Sigmoid colon (tissue), 7 donors: Measurements from ENCODE around the gene PPP2R2C. TPM values are rescaled to one million over a fixed set of nuclear protein-coding genes. Genes with fewer than 3 reads are reported as not detected.

Experiments used
- DNase-seq: peaks from one replicate; pipeline ENCODE4 v3.0.0-alpha.2; 2019
- H3K27ac ChIP-seq, 4 donors: fragments of 200-600 bp; sonication (generic); one replicate each; pipeline ENCODE4 v1.5.1; 2016 to 2019; ENCODE audit warnings: mild to moderate bottlenecking in 1 of 4
- H3K27me3 ChIP-seq, 3 donors: fragments of 200-600 bp; sonication (generic); one replicate each; pipeline ENCODE4 v1.5.1; 2019; ENCODE audit warnings: mild to moderate bottlenecking in 1 of 3
- H3K36me3 ChIP-seq, 4 donors: fragments of 200-600 bp; sonication (generic); one replicate each; pipeline ENCODE4 v1.5.1; 2016 to 2019
- H3K4me1 ChIP-seq, 4 donors: fragments of 200-600 bp; sonication (generic); one replicate each; pipeline ENCODE4 v1.5.1; 2017 to 2019
- H3K4me3 ChIP-seq, 4 donors: fragments of 200-600 bp; sonication (generic); one replicate each; pipeline ENCODE4 v1.5.1; 2017 to 2019; ENCODE audit warnings: mild to moderate bottlenecking in 2 of 4, moderate library complexity in 1 of 4
- H3K9me3 ChIP-seq, 4 donors: fragments of 200-600 bp in 3 of 4; sonication (generic) in 3 of 4; one replicate each; pipeline versions ENCODE4 v1.5.1 to v1.6.1; 2013 to 2019
- CTCF ChIP-seq, 4 experiments: fragments of 450-650 bp in 3 of 4; fragments of 200-600 bp in 1 of 4; IDR thresholded peaks; one replicate each; pipeline ENCODE4 v1.5.1; 2016 to 2019; ENCODE audit warnings: antibody characterized with exemption in 4 of 4, mild to moderate bottlenecking in 3 of 4, moderate library complexity in 2 of 4
- EP300 ChIP-seq, 4 donors: sonication (generic); formaldehyde crosslinking; IDR thresholded peaks; one replicate each; pipeline ENCODE4 v1.6.1; 2017; ENCODE audit warnings: antibody characterized with exemption in 4 of 4
- POLR2A ChIP-seq, 2 donors: fragments of 450-650 bp; IDR thresholded peaks; one replicate each; pipeline ENCODE4 v1.6.1; 2016; ENCODE audit warnings: antibody characterized with exemption in 2 of 2, mild to moderate bottlenecking in 2 of 2, moderate library complexity in 2 of 2
- POLR2AphosphoS5 ChIP-seq, 4 donors: sonication (generic); formaldehyde crosslinking; IDR thresholded peaks; one replicate each; pipeline ENCODE4 v1.6.1; 2017; ENCODE audit warnings: antibody characterized with exemption in 4 of 4
- WGBS, 2 donors: extraction: QIAGEN DNeasy Blood & Tissue Kit; methylation state at CpG; one replicate each; pipeline ENCODE4 v1.1.7; 2013; 5-methylcytosine and 5-hydroxymethylcytosine counted together
- intact Hi-C: fragments of 100-400 bp; cut with DNase I; formaldehyde crosslinking; loops from one replicate; pipeline ENCODE4 v1.15.1; 2023
- polyA plus RNA-seq, 3 donors: library from polyadenylated mRNA; stranded (reverse); fragments of 200-250 nt; gene quantifications; one replicate each; pipeline ENCODE4 v1.2.3, GENCODE V29; 2013
- total RNA-seq, 4 donors: library from RNA; depleted of rRNA; stranded (reverse); fragments of >200 nt; gene quantifications; one replicate each; pipeline ENCODE4 v1.1.0, GENCODE V29; 2016
- donor health status: healthy with polysubstance abuse.
- donor health status: Bipolar disorder and iron deficiency.
- donor health status: healthy.

PPP2R2C gene
- total and polyA plus RNA-seq, 7 donors, result 0.49 to 2.8 (median 1.1) TPM; not detected in 2

DNA sequence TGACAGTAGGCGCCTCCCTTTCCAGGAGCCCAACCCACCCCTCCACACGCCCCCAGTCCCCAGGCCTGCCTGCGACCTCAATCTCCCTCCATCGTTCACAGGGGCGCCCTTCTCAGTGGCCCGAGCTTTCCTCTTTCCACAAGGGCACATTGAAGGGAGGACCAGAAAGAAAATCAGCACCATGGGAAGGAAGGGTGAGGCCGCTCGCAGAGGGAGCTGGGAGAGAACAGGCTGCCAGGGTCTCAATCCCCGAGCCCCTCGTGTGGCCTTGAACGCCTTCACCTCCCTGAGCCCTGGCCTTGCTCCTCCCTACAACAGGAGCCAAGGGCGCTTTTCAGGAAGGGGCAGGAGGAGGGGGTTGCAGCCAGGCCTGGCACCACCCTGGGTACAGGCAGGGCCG, 136.2 kb downstream of the PPP2R2C start:
- no peaks in the 10 kb centered on the region for H3K4me1 ChIP-seq
- no peaks in the 10 kb centered on the region for H3K36me3 ChIP-seq
- no peak overlapping the region for H3K4me3 ChIP-seq
- H3K27ac ChIP-seq, result no peak overlapping the region
- 75 to 78% methylated on average over 13 of the region's 13 CpGs for WGBS, 2 donors
- H3K9me3 ChIP-seq, result peaks cover 0 to 3% (median 0%) of the 10 kb centered on the region in 4 donors
- TF ChIP-seq POLR2A (IDR thresholded peaks at IDR 0.05) (no peak), EP300 (IDR thresholded peaks at IDR 0.05) (no peak), CTCF (IDR thresholded peaks at IDR 0.05) (no peak), POLR2AphosphoS5 (IDR thresholded peaks at IDR 0.05) (no peak)
- no peak for DNase-seq
- intact Hi-C loops, result no loop called here
- H3K27me3 ChIP-seq, result peaks cover 6 to 76% (median 24%) of the 10 kb centered on the region in 3 donors

DNA sequence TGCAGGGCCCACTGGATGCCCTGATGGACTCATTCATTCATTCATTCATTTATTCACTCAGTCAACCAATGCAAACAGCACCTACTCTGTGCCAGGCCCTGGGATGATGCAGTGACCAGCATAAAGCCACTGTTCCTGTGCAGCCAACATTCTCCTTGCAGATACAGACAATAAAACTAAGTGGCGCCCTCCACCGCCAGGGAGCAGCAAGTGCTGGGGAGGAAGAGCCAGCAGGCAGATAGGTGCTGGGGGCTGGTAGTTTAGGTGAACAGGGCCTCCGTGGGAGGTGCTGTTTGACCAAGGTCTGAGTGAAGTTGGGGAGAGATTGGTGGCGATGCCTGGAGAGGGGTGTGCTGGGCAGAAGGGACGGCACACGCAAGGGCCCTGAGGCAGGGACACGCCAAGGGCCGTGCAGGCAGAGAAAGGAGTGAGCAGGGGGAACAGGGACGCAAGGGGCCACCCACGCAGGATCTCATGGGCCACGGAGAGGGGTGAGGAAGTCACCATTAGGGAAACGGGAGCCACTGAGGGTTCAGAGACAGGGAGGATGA, 137.3 kb downstream of the PPP2R2C start:
- Histone ChIP-seq H3K27ac (no peak overlapping the region), H3K27me3 (peaks cover 6 to 69% (median 17%) of the 10 kb centered on the region in 3 donors), H3K9me3 (peaks cover 0 to 3% (median 0%) of the 10 kb centered on the region in 4 donors), H3K4me1 (no peaks in the 10 kb centered on the region), H3K36me3 (no peaks in the 10 kb centered on the region), H3K4me3 (no peak overlapping the region)
- intact Hi-C loops, result no loop called here
- no peak for DNase-seq
- 79 to 84% methylated on average over 12 of the region's 12 CpGs for WGBS, 2 donors
- no peak for TF ChIP-seq POLR2A (IDR thresholded peaks at IDR 0.05)
- no peak for TF ChIP-seq POLR2AphosphoS5 (IDR thresholded peaks at IDR 0.05)
- TF ChIP-seq CTCF (IDR thresholded peaks at IDR 0.05), result no peak
- no peak for TF ChIP-seq EP300 (IDR thresholded peaks at IDR 0.05)

GRCh38 chr4:6334203-6334887, 138.1 kb downstream of the PPP2R2C start:
- TF ChIP-seq POLR2A (IDR thresholded peaks at IDR 0.05) (no peak), EP300 (IDR thresholded peaks at IDR 0.05) (no peak), POLR2AphosphoS5 (IDR thresholded peaks at IDR 0.05) (no peak), CTCF (IDR thresholded peaks at IDR 0.05) (no peak)
- H3K4me1 ChIP-seq, result no peaks in the 10 kb centered on the region
- H3K36me3 ChIP-seq, result no peaks in the 10 kb centered on the region
- peaks cover 3 to 62% (median 13%) of the 10 kb centered on the region in 3 donors for H3K27me3 ChIP-seq
- no peak overlapping the region for H3K4me3 ChIP-seq
- DNase-seq, result no peak
- intact Hi-C loops, result loop anchor here (5.0 kb wide), 1 partner anchor 213 kb away; no protein-coding TSS in a partner anchor
- H3K27ac ChIP-seq, result no peak overlapping the region
- 56 to 79% methylated on average over 5 of the region's 5 CpGs for WGBS, 2 donors
- H3K9me3 ChIP-seq, result peaks cover 0 to 3% (median 0%) of the 10 kb centered on the region in 4 donors

- intact Hi-C loops, result loop anchor here (5.0 kb wide), 1 partner anchor 214 kb away; no protein-coding TSS in a partner anchor
Measured at GRCh38 chr4:6333301-6334202, 138.9 kb downstream of the PPP2R2C start.

More at GRCh38 chr4:6333301-6334202, 138.9 kb downstream of the PPP2R2C start:
- Histone ChIP-seq H3K27me3 (peaks cover 3 to 55% (median 7%) of the 10 kb centered on the region in 3 donors), H3K27ac (no peak overlapping the region), H3K36me3 (no peaks in the 10 kb centered on the region), H3K4me1 (no peaks in the 10 kb centered on the region), H3K4me3 (no peak overlapping the region), H3K9me3 (peaks cover 0 to 3% (median 0%) of the 10 kb centered on the region in 4 donors)
- no peak for TF ChIP-seq EP300 (IDR thresholded peaks at IDR 0.05)
- no peak for TF ChIP-seq CTCF (IDR thresholded peaks at IDR 0.05)
- TF ChIP-seq POLR2A (IDR thresholded peaks at IDR 0.05), result no peak
- no peak for TF ChIP-seq POLR2AphosphoS5 (IDR thresholded peaks at IDR 0.05)
- WGBS, 2 donors, result 87% methylated on average over 19 of the region's 19 CpGs
- DNase-seq, result no peak
